Measurements from ENCODE around the gene DCC.

Gene DCC

GRCh38 chr18:53139746-53140500, 799.9 kb downstream of the DCC start:
- no peak for TF ChIP-seq CTCF (conservative IDR thresholded peaks at IDR 0.05)
- TF ChIP-seq ZFX (IDR thresholded peaks at IDR 0.05), result no peak
- no peak overlapping the region for H3K27ac ChIP-seq

DNA sequence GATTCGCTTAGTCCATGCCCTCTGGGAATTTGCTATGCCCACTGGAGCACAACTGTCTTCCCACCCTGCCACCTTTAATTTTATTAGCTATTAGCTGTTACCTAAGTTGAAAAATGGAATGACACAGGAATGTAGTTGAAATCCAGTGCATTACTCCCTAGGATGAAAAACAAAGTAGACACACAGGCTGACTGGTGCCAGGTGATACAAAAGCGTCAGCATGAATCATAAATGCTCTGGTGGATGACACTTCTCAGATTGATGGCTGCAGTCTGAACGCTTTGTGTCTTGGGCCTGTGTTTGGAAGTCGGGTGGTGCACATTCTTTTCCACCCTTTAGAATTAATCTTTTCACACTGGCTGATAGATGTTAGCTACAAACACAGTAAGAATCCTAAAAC, 802.0 kb downstream of the DCC start:
- TF ChIP-seq CTCF (conservative IDR thresholded peaks at IDR 0.05) (no peak), ZFX (IDR thresholded peaks at IDR 0.05) (no peak)
- no peak overlapping the region for H3K27ac ChIP-seq

DNA sequence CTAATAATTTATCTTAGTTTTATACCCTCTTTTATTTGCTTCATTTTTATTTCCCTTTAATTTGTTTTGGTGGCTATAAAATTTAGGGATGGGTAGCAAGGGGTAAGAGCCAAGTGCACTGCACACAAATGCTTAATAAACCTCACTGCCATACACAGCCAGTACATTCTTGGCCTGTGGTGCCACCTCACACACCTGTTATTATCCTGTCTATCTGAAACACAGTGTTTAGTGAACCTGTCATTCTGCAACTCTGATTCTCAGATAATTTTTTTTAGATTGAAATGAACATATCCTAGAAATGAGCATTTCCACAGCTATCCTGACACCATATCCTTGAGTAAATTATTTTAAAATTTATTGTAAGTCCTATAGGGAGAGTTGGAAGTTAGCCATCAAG, 807.5 kb downstream of the DCC start:
- TF ChIP-seq CTCF (conservative IDR thresholded peaks at IDR 0.05), result no peak
- no peak for TF ChIP-seq ZFX (IDR thresholded peaks at IDR 0.05)
- no peak overlapping the region for H3K27ac ChIP-seq

DNA sequence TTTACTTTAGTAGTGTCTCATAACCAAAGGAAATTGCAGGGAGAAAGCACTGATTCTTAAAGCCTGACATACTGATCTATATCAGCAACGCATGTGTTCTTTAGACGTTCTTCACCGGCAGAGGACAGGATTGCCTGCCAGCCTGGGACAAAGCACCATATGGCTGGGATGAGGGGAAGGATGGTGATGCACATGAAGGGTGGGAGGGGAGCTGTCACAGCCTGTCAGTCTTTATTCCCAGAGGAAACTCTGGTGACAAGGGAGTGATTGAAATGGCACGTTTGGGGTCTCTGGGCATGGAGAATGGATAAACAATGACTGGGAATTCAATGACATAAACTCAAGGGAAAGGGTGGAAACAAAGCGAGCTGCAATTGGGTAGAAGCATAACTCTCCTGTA, 808.1 kb downstream of the DCC start:
- H3K27ac ChIP-seq, result no peak overlapping the region
- TF ChIP-seq CTCF (conservative IDR thresholded peaks at IDR 0.05) (no peak), ZFX (IDR thresholded peaks at IDR 0.05) (no peak)

- H3K27ac ChIP-seq, result no peak overlapping the region
- TF ChIP-seq ZFX (IDR thresholded peaks at IDR 0.05) (no peak), CTCF (conservative IDR thresholded peaks at IDR 0.05) (no peak)
Measured at GRCh38 chr18:53152476-53152875, 812.5 kb downstream of the DCC start.

DNA sequence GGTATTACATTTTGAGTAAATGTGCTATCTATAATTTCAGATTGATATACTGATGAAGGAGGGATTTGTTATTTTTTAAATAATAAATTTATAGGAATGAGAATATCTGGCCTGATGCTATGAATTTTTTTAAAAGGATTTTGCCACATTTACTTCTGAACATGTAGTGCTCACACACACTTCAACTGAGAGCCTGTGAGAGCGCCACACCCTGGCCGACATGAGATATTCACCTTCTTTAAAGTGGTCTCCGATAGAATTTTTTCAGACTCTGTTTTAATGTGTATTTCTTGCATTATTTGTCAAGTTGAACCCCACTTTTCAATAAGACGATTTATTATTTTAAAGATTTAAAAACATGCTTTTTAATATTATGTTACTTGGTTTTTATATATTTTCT, 813.3 kb downstream of the DCC start:
- TF ChIP-seq ZFX (IDR thresholded peaks at IDR 0.05) (no peak), CTCF (conservative IDR thresholded peaks at IDR 0.05) (peak; percentile 65)
- H3K27ac ChIP-seq, result no peak overlapping the region

DNA sequence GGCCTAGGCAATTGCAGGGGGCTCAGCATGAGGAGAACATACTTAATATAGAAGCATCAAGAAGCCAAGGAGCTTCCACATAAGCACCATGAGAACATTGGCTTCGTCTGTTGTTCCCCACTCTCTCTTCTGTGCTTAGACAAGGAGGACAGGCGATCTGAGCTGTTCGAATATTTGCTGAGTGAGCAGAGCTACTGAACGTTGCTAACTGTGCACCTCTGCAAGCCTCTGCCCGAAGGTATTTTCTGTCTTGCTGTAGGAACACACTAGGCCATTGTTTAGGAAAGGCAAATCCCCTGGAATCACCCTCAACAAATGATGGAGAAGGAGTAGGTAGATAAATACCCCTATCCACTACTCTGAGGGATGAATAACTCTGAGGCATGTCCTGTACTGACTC, 813.8 kb downstream of the DCC start:
- H3K27ac ChIP-seq, result no peak overlapping the region
- no peak for TF ChIP-seq ZFX (IDR thresholded peaks at IDR 0.05)
- TF ChIP-seq CTCF (conservative IDR thresholded peaks at IDR 0.05), result no peak

All from C4-2B (cell line).